ENCODE data around the gene CDH4.

GRCh38 chr20:61937146-61937962 lies 685.3 kb downstream of the CDH4 start:
- TF ChIP-seq CTCF (optimal IDR thresholded peaks at IDR 0.05 in 1 of 3, IDR thresholded peaks at IDR 0.05 in 1 of 3, conservative IDR thresholded peaks at IDR 0.05 in 1 of 3; ENCODE audit: extremely low read depth in 1 of 3, insufficient read depth in 2 of 3, low read length in 3 of 3) (no peak), EZH2 (IDR thresholded peaks at IDR 0.05; ENCODE audit: low read length) (no peak)

Measured in keratinocyte (primary cell).